GM12878 (cell line): ENCODE data around the gene FOXP1. TPM values are rescaled to one million over a fixed set of nuclear protein-coding genes. Genes with fewer than 3 reads are reported as not detected.

Experiments
- ATAC-seq: fragments of 200-7000 bp; cut with Tn5 transposase; 3 replicates; pipeline ENCODE4 v1.9.1; 2020; ENCODE audit warnings: mild to moderate bottlenecking, moderate library complexity
- BruUV-seq: library from RNA; stranded (reverse); fragments of 400-500 nt; replicated peaks from 2 replicates; lab custom pipeline; 2021; lab: Mats Ljungman, UMichigan
- CTCF ChIA-PET: fragments of 300-600 bp; sonication (Branson Sonifier 250); formaldehyde crosslinking; extraction: SDS; loops from one replicate; lab custom pipeline; 2021; ENCODE audit warnings: inconsistent platforms; lab: Yijun Ruan, JAX
- POLR2A ChIA-PET: fragments of 350-600 bp; formaldehyde crosslinking; extraction: SDS; loops from one replicate; lab custom pipeline; 2021; ENCODE audit warnings: inconsistent platforms; lab: Charles Lee
- RAD21 ChIA-PET: fragments of 300-600 bp; sonication (Branson Sonifier 250); formaldehyde crosslinking; loops from one replicate; lab custom pipeline; 2023; ENCODE audit warnings: antibody characterized with exemption; ENCODE audit not compliant: unreplicated experiment; lab: Charles Lee
- SMC1A ChIA-PET: fragments of 300-600 bp; sonication (Branson Sonifier 250); formaldehyde crosslinking; loops from one replicate; lab custom pipeline; 2023; ENCODE audit not compliant: unreplicated experiment, uncharacterized antibody; lab: Charles Lee
- DNase-seq: peaks from one replicate; pipeline ENCODE4 v3.0.0-alpha.2; 2011; ENCODE audit warnings: low read depth, low spot score
- FAIRE-seq: peaks from 3 replicates; lab custom pipeline; 2011; peaks lifted over from hg19 to GRCh38; lab: Jason Lieb, UNC
- H2AFZ ChIP-seq: 2 replicates; pipeline ENCODE4 v1.6.0; 2011; ENCODE audit warnings: low read depth, low read length, control low read depth; ENCODE audit not compliant: control insufficient read depth
- H3K27ac ChIP-seq: 2 replicates; pipeline ENCODE4 v1.5.1; 2011; ENCODE audit warnings: control low read depth; ENCODE audit not compliant: control insufficient read depth, insufficient read depth
- H3K27me3 ChIP-seq, 2 experiments: replicated peaks in 1 of 2; 2 replicates each; pipeline versions ENCODE4 v1.6.0 to v1.6.1; 2011; ENCODE audit warnings: low read length in 1 of 2; ENCODE audit not compliant: control insufficient read depth in 2 of 2, insufficient read depth in 2 of 2
- H3K36me3 ChIP-seq, 2 experiments: 2 replicates each; pipeline ENCODE4 v1.5.1; 2011; ENCODE audit warnings: low read length in 1 of 2; ENCODE audit not compliant: control insufficient read depth in 2 of 2, insufficient read depth in 2 of 2
- H3K4me1 ChIP-seq: 2 replicates; pipeline ENCODE4 v1.6.1; 2011; ENCODE audit warnings: mild to moderate bottlenecking, low read length, moderate library complexity, mixed read lengths; ENCODE audit not compliant: control insufficient read depth, insufficient read depth
- H3K4me2 ChIP-seq: 2 replicates; pipeline ENCODE4 v1.6.0; 2011; ENCODE audit warnings: control low read depth; ENCODE audit not compliant: control insufficient read depth, insufficient read depth
- H3K4me3 ChIP-seq: fragments of 200-600 bp; sonication (generic); 2 replicates; pipeline ENCODE4 v1.5.1; 2016
- H3K79me2 ChIP-seq: 2 replicates; pipeline ENCODE4 v1.6.0; 2011; ENCODE audit warnings: low read length; ENCODE audit not compliant: control insufficient read depth, insufficient read depth
- H3K9ac ChIP-seq: 2 replicates; pipeline ENCODE4 v1.8.0; 2011; ENCODE audit warnings: low read length, control low read depth, mixed read lengths; ENCODE audit not compliant: control insufficient read depth, insufficient read depth
- H3K9me3 ChIP-seq: replicated peaks from 3 replicates; pipeline ENCODE4 v1.5.1; 2011; ENCODE audit warnings: mild to moderate bottlenecking, low read length; ENCODE audit not compliant: control insufficient read depth, insufficient read depth
- H4K20me1 ChIP-seq: 2 replicates; pipeline ENCODE4 v1.6.0; 2011; ENCODE audit not compliant: control insufficient read depth, insufficient read depth
- ATF2 ChIP-seq: IDR thresholded peaks from 2 replicates; pipeline ENCODE4 v1.6.1; 2012; ENCODE audit warnings: low read length, inconsistent platforms
- ATF7 ChIP-seq: fragments of 450-650 bp; IDR thresholded peaks from 2 replicates; pipeline ENCODE4 v1.6.1; 2016; ENCODE audit warnings: low read depth, mild to moderate bottlenecking
- BCL3 ChIP-seq: IDR thresholded peaks from 2 replicates; pipeline ENCODE4 v1.6.1; 2011; ENCODE audit warnings: borderline replicate concordance, low read depth, mild to moderate bottlenecking, moderate library complexity, low read length; ENCODE audit not compliant: insufficient read depth, poor library complexity, severe bottlenecking
- CHD1 ChIP-seq: IDR thresholded peaks from 2 replicates; pipeline ENCODE4 v1.6.1; 2012; ENCODE audit warnings: low read depth, low read length, improper control_type of control experiment
- HDGF ChIP-seq: fragments of 450-650 bp; IDR thresholded peaks from 2 replicates; pipeline ENCODE4 v1.6.1; 2016; ENCODE audit warnings: antibody characterized with exemption
- IRF5 ChIP-seq: fragments of 450-650 bp; IDR thresholded peaks from 2 replicates; pipeline ENCODE4 v1.6.1; 2017; ENCODE audit warnings: borderline replicate concordance
- MLLT1 ChIP-seq: fragments of 450-650 bp; IDR thresholded peaks from 2 replicates; pipeline ENCODE4 v1.6.1; 2016; ENCODE audit warnings: mild to moderate bottlenecking
- NR2C2 ChIP-seq: IDR thresholded peaks from 2 replicates; pipeline ENCODE4 v1.6.1; 2011; ENCODE audit warnings: borderline replicate concordance, low read depth; ENCODE audit not compliant: control insufficient read depth, insufficient read length
- NRF1 ChIP-seq: conservative IDR thresholded peaks from 2 replicates; pipeline ENCODE4 v1.6.1; 2011; ENCODE audit warnings: mild to moderate bottlenecking, low read depth, low read length, improper control_type of control experiment
- RAD21 ChIP-seq: IDR thresholded peaks from 2 replicates; pipeline ENCODE4 v1.6.1; 2011; ENCODE audit warnings: mild to moderate bottlenecking, low read depth, low read length, moderate library complexity; ENCODE audit not compliant: insufficient read depth
- TCF3 ChIP-seq: IDR thresholded peaks from 2 replicates; pipeline ENCODE4 v1.6.1; 2012; ENCODE audit warnings: low read depth, mild to moderate bottlenecking, low read length, borderline replicate concordance; ENCODE audit not compliant: insufficient read depth
- WRNIP1 ChIP-seq: IDR thresholded peaks from 2 replicates; pipeline ENCODE4 v1.6.1; 2011; ENCODE audit warnings: low read depth, low read length, improper control_type of control experiment, borderline replicate concordance
- ZNF217 ChIP-seq: fragments of 450-650 bp; IDR thresholded peaks from 2 replicates; pipeline ENCODE4 v1.6.1; 2017; ENCODE audit warnings: antibody characterized with exemption, mild to moderate bottlenecking
- WGBS: methylation state at CpG from one replicate; pipeline ENCODE4 v1.1.6; 2016; ENCODE audit warnings: low lambda C conversion rate; ENCODE audit not compliant: insufficient replicate concordance, insufficient coverage; ENCODE audit errors: missing lambda C conversion rate; 5-methylcytosine and 5-hydroxymethylcytosine counted together
- in situ Hi-C: fragments of 300-500 bp; cut with MboI; formaldehyde crosslinking; loops from 9 replicates; pipeline ENCODE4 v1.14.3; 2018; ENCODE audit warnings: mixed read lengths
- intact Hi-C: fragments of 100-400 bp; cut with micrococcal nuclease; formaldehyde crosslinking; loops from one replicate; pipeline ENCODE4 v1.14.2; 2022; ENCODE audit not compliant: unreplicated experiment
- polyA plus RNA-seq, 11 experiments: library from polyadenylated mRNA; depleted of rRNA in 4 of 11; unstranded in 6 of 11; stranded (reverse) in 5 of 11; fragments of >200 nt; fragmentation: Nextera tagmentation in 4 of 11; fragmentation: Illumina TruSeq in 1 of 11; extraction: Ambion mirVana in 4 of 11; extraction: Trizol in 1 of 11; gene quantifications; 1 replicate in 1 of 11; 2 replicates in 10 of 11; pipeline versions ENCODE4 v1.2.1 to v1.2.3, GENCODE V29; 2011 to 2016; ENCODE audit warnings: inconsistent platforms in 2 of 11, missing spikeins in 2 of 11, low read depth in 1 of 11
- total RNA-seq, 4 experiments: library from RNA; depleted of rRNA in 3 of 4; stranded (reverse); fragments of >200 nt in 3 of 4; fragmentation: Illumina TruSeq in 1 of 4; extraction: Trizol in 1 of 4; gene quantifications; 2 replicates each; pipeline versions ENCODE4 v1.2.1 to v1.2.3, GENCODE V29; 2013 to 2021
- TF ChIP-seq, protein P1 (sequence below): fragments of 450-650 bp; IDR thresholded peaks from 2 replicates; pipeline ENCODE4 v1.6.1; 2017; ENCODE audit warnings: mild to moderate bottlenecking

The FOXP1 gene
- total and polyA plus RNA-seq, 10 of the 15 experiments (the other 5 are each of a cell fraction or from before 2014, with no cell fraction given), result 0.05 to 1.6 (median 0.20) TPM; not detected in 1

DNA sequence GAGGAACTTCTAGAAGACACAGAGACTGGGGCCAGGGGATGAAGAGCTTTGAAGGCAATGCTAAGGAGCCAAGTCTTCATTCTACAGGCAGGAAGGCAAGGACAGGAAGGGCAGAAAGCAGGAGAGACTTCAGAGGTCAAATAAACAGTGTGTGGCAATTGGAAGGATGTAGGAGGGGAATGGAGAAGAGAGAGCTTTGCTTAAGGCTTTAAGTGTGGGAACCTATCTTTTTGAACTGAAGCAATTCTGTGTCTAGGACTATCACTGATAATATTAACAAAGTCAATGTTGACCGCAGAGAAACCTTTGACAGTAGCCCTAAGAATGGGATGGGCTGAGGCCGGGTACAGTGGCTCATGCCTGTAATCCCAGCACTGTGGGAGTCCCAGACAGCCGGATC lies 325.0 kb downstream of the FOXP1 start (continued):
- TF ChIP-seq ATF7, result no peak
- no peak for TF ChIP-seq WRNIP1
- TF ChIP-seq BCL3, result no peak
- TF ChIP-seq ATF2, result no peak
- no peak for TF ChIP-seq RAD21

DNA sequence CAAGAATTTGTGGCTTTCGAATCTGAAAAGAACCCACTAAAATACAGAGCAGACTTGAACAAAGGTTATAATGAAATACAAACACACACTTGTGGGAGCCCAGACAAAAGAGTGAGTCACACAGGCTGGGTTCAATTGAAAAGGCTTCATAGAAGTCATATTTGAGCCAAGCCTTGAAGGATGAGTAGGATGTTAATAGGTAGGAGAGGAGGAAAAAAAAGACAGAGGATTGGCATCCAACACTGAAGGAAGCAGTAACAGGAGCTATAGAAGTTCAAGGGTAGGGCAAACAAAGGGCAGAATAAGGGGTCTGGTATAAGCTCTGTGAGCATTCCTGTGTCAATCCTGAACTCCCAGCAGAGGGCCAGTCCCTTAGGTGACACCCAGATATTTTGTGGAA lies 325.4 kb downstream of the FOXP1 start:
- CTCF ChIA-PET, result no interaction called here
- WGBS, result 5% methylated on average over 1 of the region's 1 CpG
- H3K27me3 ChIP-seq, result no peaks in the 10 kb centered on the region; a peak in 2 of 4 replicates
- H3K4me1 ChIP-seq, result no peaks in the 10 kb centered on the region
- no peaks in the 10 kb centered on the region for H4K20me1 ChIP-seq
- POLR2A ChIA-PET, result no interaction called here
- no peak overlapping the region for H3K4me3 ChIP-seq
- ATAC-seq (no peak), DNase-seq (no peak), FAIRE-seq (no peak)
- H3K4me2 ChIP-seq, result no peak overlapping the region
- no peaks in the 10 kb centered on the region for H3K79me2 ChIP-seq
- no peak overlapping the region for H3K27ac ChIP-seq
- RAD21 ChIA-PET, result no interaction called here
- no TSS peak for BruUV-seq
- no peak overlapping the region for H3K9ac ChIP-seq
- intact Hi-C loops, result no loop called here
- no peak overlapping the region for H2AFZ ChIP-seq
- SMC1A ChIA-PET, result no interaction called here
- in situ Hi-C loops, result no loop called here
- H3K36me3 ChIP-seq, result no peaks in the 10 kb centered on the region
- H3K9me3 ChIP-seq, result no peaks in the 10 kb centered on the region
- no peak for TF ChIP-seq TCF3
- no peak for TF ChIP-seq CHD1
- no peak for TF ChIP-seq NRF1
- no peak for TF ChIP-seq NR2C2
- no peak for TF ChIP-seq ATF2
- TF ChIP-seq, protein P1, sequence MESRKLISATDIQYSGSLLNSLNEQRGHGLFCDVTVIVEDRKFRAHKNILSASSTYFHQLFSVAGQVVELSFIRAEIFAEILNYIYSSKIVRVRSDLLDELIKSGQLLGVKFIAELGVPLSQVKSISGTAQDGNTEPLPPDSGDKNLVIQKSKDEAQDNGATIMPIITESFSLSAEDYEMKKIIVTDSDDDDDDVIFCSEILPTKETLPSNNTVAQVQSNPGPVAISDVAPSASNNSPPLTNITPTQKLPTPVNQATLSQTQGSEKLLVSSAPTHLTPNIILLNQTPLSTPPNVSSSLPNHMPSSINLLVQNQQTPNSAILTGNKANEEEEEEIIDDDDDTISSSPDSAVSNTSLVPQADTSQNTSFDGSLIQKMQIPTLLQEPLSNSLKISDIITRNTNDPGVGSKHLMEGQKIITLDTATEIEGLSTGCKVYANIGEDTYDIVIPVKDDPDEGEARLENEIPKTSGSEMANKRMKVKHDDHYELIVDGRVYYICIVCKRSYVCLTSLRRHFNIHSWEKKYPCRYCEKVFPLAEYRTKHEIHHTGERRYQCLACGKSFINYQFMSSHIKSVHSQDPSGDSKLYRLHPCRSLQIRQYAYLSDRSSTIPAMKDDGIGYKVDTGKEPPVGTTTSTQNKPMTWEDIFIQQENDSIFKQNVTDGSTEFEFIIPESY, result no peak
- TF ChIP-seq ZNF217, result no peak
- no peak for TF ChIP-seq IRF5
- TF ChIP-seq HDGF, result no peak
- no peak for TF ChIP-seq MLLT1
